GM23338 (cell line): ENCODE results near the gene PIM3.

Experiments used
- ZNF331 ChIP-seq: fragments of 250-450 bp; sonication (Bioruptor Pico); IDR thresholded peaks from 2 replicates; pipeline ENCODE4 v1.5.0; 2020; ENCODE audit warnings: low read depth, mild to moderate bottlenecking, moderate library complexity
- TF ChIP-seq, protein P1 (sequence below), 2 experiments: fragments of 200-600 bp in 1 of 2; sonication (generic) in 1 of 2; conservative IDR thresholded peaks; 2 replicates each; pipeline versions ENCODE4 v1.5.1 to v1.6.1; 2016 to 2017; ENCODE audit warnings: antibody characterized with exemption in 2 of 2, low read depth in 2 of 2, mild to moderate bottlenecking in 2 of 2, moderate library complexity in 1 of 2

- TF ChIP-seq, protein P1, sequence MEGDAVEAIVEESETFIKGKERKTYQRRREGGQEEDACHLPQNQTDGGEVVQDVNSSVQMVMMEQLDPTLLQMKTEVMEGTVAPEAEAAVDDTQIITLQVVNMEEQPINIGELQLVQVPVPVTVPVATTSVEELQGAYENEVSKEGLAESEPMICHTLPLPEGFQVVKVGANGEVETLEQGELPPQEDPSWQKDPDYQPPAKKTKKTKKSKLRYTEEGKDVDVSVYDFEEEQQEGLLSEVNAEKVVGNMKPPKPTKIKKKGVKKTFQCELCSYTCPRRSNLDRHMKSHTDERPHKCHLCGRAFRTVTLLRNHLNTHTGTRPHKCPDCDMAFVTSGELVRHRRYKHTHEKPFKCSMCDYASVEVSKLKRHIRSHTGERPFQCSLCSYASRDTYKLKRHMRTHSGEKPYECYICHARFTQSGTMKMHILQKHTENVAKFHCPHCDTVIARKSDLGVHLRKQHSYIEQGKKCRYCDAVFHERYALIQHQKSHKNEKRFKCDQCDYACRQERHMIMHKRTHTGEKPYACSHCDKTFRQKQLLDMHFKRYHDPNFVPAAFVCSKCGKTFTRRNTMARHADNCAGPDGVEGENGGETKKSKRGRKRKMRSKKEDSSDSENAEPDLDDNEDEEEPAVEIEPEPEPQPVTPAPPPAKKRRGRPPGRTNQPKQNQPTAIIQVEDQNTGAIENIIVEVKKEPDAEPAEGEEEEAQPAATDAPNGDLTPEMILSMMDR (conservative IDR thresholded peaks at IDR 0.05; ENCODE audit: low read depth in 2 of 2), result no peak
- no peak for TF ChIP-seq ZNF331
Measured at GRCh38 chr22:49948116-49948957, 12.2 kb upstream of the PIM3 start.
